OCI-LY7 (cell line): ENCODE measurements around the gene RPP25L. TPM values are rescaled to one million over a fixed set of nuclear protein-coding genes. Genes with fewer than 3 reads are reported as not detected.

Source experiments
- BruUV-seq: library from RNA; stranded (reverse); fragments of 400-500 nt; replicated peaks from 2 replicates; lab custom pipeline; 2021; lab: Mats Ljungman, UMichigan
- CTCF ChIA-PET: fragments of 300-600 bp; sonication (Branson Sonifier 250); formaldehyde crosslinking; loops from one replicate; lab custom pipeline; 2022; ENCODE audit warnings: antibody characterized with exemption; ENCODE audit not compliant: unreplicated experiment; lab: Charles Lee
- POLR2A ChIA-PET: fragments of 300-600 bp; sonication (Branson Sonifier 250); formaldehyde crosslinking; loops from one replicate; lab custom pipeline; 2022; ENCODE audit warnings: antibody characterized with exemption; lab: Charles Lee
- DNase-seq: peaks from one replicate; pipeline ENCODE4 v3.0.0-alpha.2; 2015; ENCODE audit warnings: low spot score
- H2AFZ ChIP-seq: fragments of 200-600 bp; sonication (generic), shearing (Covaris generic); 2 replicates; pipeline ENCODE4 v1.6.1; 2014; ENCODE audit warnings: mild to moderate bottlenecking, antibody characterized with exemption, low read length, moderate library complexity
- H3K27ac ChIP-seq: fragments of 200-600 bp; sonication (generic); 2 replicates; pipeline ENCODE4 v1.5.1; 2014; ENCODE audit warnings: mixed run types, low read depth, mild to moderate bottlenecking, moderate library complexity, low read length, inconsistent platforms; ENCODE audit not compliant: poor library complexity, severe bottlenecking
- H3K36me3 ChIP-seq: fragments of 200-600 bp; sonication (generic); 2 replicates; pipeline ENCODE4 v1.6.1; 2014; ENCODE audit warnings: mild to moderate bottlenecking, antibody characterized with exemption, low read length, moderate library complexity, mixed read lengths; ENCODE audit not compliant: insufficient read depth
- H3K4me1 ChIP-seq: fragments of 200-600 bp; sonication (generic); 2 replicates; pipeline ENCODE4 v1.5.1; 2014; ENCODE audit warnings: mild to moderate bottlenecking, low read length; ENCODE audit not compliant: insufficient read depth, poor library complexity, severe bottlenecking
- H3K4me2 ChIP-seq: fragments of 200-600 bp; sonication (generic); 2 replicates; pipeline ENCODE4 v1.6.1; 2014; ENCODE audit warnings: mild to moderate bottlenecking, low read length
- H3K4me3 ChIP-seq: fragments of 200-600 bp; sonication (generic); 2 replicates; pipeline ENCODE4 v1.5.1; 2014; ENCODE audit warnings: mild to moderate bottlenecking, low read depth, low read length; ENCODE audit not compliant: poor library complexity, severe bottlenecking
- H3K79me2 ChIP-seq: fragments of 200-600 bp; sonication (generic); 2 replicates; pipeline ENCODE4 v1.6.1; 2016; ENCODE audit warnings: low read depth, mild to moderate bottlenecking, low read length, moderate library complexity, mixed read lengths; ENCODE audit not compliant: insufficient read depth
- H3K9me2 ChIP-seq: fragments of 200-600 bp; sonication (generic); 2 replicates; pipeline ENCODE4 v1.6.1; 2016; ENCODE audit warnings: mild to moderate bottlenecking, low read length, mixed read lengths; ENCODE audit not compliant: insufficient read depth
- H3K9me3 ChIP-seq: fragments of 200-600 bp; sonication (generic); 2 replicates; pipeline ENCODE4 v1.6.1; 2014; ENCODE audit warnings: mild to moderate bottlenecking, mixed run types, low read length, mixed read lengths
- H4K20me1 ChIP-seq: fragments of 200-600 bp; sonication (generic); 2 replicates; pipeline ENCODE4 v1.6.1; 2014; ENCODE audit warnings: mild to moderate bottlenecking, antibody characterized with exemption, low read length, moderate library complexity, mixed read lengths; ENCODE audit not compliant: insufficient read depth
- EZH2phosphoT487 ChIP-seq: fragments of 200-600 bp; sonication (generic); IDR thresholded peaks from 2 replicates; pipeline ENCODE4 v1.6.1; 2018; ENCODE audit warnings: low read depth, borderline replicate concordance, mild to moderate bottlenecking, mixed run types, antibody characterized with exemption, low read length, moderate library complexity, mixed read lengths
- intact Hi-C: fragments of 100-400 bp; cut with micrococcal nuclease; formaldehyde crosslinking; loops from one replicate; pipeline ENCODE4 v1.10.0; 2022; ENCODE audit not compliant: unreplicated experiment
- total RNA-seq, 2 experiments: library from RNA; depleted of rRNA in 1 of 2; stranded (reverse); fragments of >200 nt in 1 of 2; shearing (Covaris generic) in 1 of 2; gene quantifications; 2 replicates each; pipeline ENCODE4 v1.2.3, GENCODE V29; 2014 to 2022
- TF ChIP-seq, protein P1 (sequence below): fragments of 200-600 bp; sonication (generic); conservative IDR thresholded peaks from 2 replicates; pipeline ENCODE4 v1.5.1; 2014; ENCODE audit warnings: mild to moderate bottlenecking, antibody characterized with exemption, low read length, moderate library complexity, mixed read lengths

The RPP25L gene
- total RNA-seq, 2 experiments from 2014 or later = 33.7 to 40.3 TPM

DNA sequence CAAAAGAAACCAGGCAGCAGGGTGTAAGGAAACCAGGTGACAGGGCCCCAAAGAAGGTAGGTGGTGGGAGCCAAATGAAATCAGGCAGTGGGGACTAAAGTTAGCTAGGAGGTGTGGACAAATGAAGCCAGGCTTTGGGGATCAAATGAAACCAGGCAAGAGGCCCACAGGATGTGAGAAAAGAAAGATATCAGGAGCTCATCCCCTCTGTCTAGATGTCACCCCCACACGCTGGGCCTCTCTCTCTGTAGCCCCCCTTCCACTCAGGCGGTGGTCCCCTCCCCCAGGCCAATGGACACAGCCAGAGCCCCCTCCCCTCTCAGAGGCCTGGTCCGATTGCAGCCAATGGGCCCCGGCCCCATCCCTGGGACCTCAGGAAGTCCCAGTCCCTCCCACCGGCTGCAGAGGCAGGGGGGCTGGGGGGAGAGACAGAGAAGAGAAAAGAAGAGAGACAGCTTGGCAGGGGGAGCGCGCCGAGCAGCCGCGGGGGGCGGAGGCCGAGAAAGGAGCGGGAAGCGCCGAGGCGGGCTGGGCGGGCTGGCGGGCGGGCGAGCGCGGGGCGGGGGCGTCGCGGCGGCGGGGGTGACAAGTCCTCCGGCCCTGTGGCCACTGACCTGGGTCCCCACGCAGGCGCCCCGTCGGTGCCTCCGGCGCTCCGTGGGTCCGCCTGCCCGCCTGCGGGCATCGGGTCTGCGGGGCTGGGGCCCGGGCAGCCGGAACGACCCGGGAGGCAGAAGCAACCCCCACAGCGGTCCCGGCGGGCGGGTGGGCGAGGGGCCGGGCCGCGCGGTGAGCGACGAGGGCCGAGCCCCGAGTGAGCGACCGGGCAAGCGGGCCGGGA, 34.3 kb downstream of the RPP25L start:
- no peak overlapping the region for H3K4me2 ChIP-seq
- H3K4me1 ChIP-seq = no peaks in the 10 kb centered on the region
- CTCF ChIA-PET = no interaction called here
- no peaks in the 10 kb centered on the region for H3K9me3 ChIP-seq
- H3K9me2 ChIP-seq = no peaks in the 10 kb centered on the region
- TF ChIP-seq, protein P1, sequence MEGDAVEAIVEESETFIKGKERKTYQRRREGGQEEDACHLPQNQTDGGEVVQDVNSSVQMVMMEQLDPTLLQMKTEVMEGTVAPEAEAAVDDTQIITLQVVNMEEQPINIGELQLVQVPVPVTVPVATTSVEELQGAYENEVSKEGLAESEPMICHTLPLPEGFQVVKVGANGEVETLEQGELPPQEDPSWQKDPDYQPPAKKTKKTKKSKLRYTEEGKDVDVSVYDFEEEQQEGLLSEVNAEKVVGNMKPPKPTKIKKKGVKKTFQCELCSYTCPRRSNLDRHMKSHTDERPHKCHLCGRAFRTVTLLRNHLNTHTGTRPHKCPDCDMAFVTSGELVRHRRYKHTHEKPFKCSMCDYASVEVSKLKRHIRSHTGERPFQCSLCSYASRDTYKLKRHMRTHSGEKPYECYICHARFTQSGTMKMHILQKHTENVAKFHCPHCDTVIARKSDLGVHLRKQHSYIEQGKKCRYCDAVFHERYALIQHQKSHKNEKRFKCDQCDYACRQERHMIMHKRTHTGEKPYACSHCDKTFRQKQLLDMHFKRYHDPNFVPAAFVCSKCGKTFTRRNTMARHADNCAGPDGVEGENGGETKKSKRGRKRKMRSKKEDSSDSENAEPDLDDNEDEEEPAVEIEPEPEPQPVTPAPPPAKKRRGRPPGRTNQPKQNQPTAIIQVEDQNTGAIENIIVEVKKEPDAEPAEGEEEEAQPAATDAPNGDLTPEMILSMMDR = no peak
- TF ChIP-seq EZH2phosphoT487 = no peak
- no peak for DNase-seq
- no peak overlapping the region for H3K27ac ChIP-seq
- POLR2A ChIA-PET = no interaction called here
- intact Hi-C loops = no loop called here
- H3K36me3 ChIP-seq = no peaks in the 10 kb centered on the region
- no peaks in the 10 kb centered on the region for H4K20me1 ChIP-seq
- BruUV-seq = no TSS peak
- no peak overlapping the region for H2AFZ ChIP-seq
- H3K4me3 ChIP-seq = no peak overlapping the region
- H3K79me2 ChIP-seq = no peaks in the 10 kb centered on the region

DNA sequence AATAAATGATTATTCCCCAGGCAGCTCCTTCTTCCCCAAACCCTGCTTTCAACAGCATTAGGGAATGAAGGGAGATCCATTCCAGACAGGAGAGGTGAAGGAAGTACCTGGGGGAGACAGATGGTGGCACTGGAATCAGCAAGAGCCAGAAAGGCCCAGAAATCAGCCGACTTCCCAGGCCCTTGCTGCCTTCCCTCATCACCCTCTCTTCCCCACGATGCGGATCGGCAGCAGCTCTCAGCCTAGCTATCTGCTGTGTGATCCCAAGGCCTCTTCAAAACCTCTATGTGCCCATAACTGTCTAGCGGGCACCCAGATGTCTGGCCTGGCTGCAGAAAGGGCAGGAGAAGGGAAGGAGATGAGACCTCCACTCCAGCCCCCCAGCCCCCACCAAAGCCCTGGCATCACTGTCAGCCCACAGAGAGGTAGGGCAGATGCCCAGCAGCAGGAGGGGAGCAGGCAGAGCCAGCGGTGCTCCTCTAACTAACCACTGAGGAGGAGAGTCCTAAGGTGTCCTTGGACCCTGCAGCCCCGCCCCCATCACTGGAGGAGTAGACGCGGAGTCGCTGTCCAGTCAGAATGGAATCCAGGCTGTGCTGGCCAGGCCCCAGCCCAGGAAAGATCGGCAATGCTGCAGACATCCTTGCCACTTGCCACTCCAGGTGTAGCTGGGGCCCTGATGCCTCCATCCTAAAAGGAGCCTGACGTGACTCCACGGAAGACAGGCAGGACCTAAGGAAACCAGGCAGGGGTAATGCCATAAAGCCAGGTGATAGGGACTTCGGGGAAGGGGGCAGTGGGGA, 35.1 kb downstream of the RPP25L start:
- Histone ChIP-seq H3K27ac (no peak overlapping the region), H2AFZ (no peak overlapping the region), H3K9me2 (no peaks in the 10 kb centered on the region), H3K4me2 (no peak overlapping the region), H3K79me2 (no peaks in the 10 kb centered on the region), H4K20me1 (no peaks in the 10 kb centered on the region), H3K9me3 (no peaks in the 10 kb centered on the region), H3K36me3 (no peaks in the 10 kb centered on the region), H3K4me3 (no peak overlapping the region), H3K4me1 (no peaks in the 10 kb centered on the region)
- ChIA-PET POLR2A (no interaction called here), CTCF (no interaction called here)
- BruUV-seq = no TSS peak
- TF ChIP-seq, protein P1 = no peak
- no peak for DNase-seq
- intact Hi-C loops = no loop called here
